NCI-H1694 treated with DMSO at 0.1 percent for 48 hours (cell line): ENCODE measurements around the gene PPP1R9B.
A peak's percentile ranks its signal among the peaks of the same experiment; 100 is the strongest.

ENCODE experiments used
- DNase-seq: peaks from one replicate; lab custom pipeline; 2025; lab: John Stamatoyannopoulos, UW

PPP1R9B gene

GRCh38 chr17:50123649-50124349 is 26.7 kb downstream of the PPP1R9B start:
- DNase-seq, result no peak

DNA sequence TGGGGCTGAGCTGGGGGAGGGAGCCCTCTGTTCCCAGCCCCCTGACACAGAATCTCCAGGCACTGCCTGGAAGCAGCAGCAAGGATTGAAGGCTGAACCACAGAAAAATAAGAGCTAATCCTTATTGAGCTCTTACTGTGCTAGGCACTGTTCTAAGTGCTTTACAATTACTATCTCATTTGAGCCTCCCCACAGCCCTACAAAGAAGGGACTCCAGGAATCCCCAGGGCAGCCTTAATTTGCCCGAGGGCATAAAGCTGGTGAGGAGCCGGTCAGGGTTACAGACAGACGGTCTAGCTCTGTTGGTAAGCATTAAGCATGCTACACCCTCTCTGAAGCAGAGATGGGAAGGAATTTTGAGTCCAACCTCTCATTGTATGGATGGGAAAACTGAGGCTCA is 27.5 kb downstream of the PPP1R9B start:
- DNase-seq, result no peak

DNA sequence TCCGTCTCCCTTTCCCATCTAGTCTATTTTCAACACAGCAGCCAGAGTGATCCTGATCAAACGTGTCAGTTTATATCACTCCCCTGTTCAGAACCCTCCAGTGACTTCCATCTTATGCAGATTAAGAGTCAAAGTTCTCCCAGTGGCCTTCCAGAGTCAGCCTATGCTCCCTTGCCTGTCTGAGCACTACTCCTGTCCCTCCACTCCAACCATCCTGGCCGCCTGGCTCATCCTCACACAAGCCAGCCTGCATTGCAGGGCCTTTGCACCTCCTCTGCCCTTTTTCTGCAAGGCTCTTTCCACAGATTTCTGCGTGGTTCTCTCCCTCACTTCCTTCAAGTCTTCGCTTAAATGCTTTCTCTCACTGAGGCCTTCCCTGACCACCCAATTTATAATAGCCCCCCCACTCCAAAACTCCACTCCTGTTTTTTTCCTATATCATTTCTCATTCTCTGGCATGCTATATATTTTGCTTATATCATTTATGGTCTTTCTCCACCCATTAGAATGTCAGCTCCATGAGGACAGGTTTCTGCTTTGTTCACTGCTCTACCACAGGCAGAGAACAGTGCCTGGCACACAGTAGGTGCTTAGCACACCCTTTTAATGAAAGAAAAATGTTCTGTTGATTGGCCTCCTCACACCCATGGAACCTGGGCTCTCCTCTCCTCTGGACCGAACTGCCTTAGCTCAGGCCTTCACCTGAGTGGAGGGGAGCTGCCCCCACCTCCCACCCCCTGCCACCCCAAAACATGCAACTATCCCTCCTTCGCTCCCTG is 29.8 kb downstream of the PPP1R9B start:
- no peak for DNase-seq

DNA sequence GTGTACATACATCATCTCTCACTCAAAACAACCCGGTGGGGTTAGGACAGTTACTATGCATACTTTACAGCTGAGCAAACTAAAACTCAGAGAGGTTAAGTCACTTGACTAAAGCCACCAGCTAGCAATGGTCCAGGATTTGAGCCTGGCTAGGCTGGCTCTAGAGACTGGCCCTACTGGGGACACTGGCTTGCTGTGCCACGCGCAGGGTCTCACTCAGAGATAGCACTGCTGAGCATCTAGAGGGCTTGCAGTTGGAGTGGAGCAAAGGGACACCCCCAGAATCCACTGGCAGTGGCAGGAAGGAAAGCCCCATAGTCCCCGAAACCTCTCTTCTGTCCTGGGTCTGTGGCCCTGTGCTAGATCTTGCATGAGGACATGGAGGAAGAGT is 31.7 kb downstream of the PPP1R9B start:
- DNase-seq, result no peak

DNA sequence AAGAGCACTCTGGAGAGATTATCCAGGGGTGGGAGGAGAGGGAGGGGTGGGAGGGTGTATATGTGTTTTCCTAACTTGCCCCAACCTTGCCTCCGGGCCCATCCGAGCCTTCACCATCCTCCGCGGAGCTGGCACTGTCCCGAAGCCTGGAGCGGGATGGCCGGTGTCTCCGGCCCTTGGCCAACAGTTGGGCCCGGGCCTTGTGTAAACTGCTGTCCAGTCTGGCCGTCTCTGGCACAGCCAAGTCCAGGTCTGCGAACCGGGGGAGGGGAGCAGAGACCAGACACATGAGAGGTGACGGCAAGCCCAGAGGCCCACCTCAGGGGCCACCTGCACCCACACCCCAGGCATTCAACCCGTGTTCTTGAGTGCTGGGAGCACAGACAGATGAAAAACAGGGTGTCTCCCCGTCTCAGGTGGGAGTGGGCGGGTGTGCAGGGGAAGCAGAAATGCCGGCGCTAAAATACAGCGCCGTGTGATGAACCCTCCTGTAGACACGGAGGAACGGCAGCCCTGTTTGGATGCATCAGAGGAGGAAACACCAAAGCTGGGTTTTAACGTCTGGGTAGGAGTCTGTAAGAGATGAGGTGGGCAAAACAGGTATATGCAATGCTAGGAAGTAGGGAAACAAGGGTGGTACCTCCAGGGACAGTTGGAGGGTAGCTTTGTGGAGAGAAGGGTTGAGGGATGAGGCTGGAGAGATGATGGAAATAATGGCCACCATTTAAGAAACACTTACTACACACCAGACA is 32.2 kb downstream of the PPP1R9B start:
- DNase-seq, result no peak

DNA sequence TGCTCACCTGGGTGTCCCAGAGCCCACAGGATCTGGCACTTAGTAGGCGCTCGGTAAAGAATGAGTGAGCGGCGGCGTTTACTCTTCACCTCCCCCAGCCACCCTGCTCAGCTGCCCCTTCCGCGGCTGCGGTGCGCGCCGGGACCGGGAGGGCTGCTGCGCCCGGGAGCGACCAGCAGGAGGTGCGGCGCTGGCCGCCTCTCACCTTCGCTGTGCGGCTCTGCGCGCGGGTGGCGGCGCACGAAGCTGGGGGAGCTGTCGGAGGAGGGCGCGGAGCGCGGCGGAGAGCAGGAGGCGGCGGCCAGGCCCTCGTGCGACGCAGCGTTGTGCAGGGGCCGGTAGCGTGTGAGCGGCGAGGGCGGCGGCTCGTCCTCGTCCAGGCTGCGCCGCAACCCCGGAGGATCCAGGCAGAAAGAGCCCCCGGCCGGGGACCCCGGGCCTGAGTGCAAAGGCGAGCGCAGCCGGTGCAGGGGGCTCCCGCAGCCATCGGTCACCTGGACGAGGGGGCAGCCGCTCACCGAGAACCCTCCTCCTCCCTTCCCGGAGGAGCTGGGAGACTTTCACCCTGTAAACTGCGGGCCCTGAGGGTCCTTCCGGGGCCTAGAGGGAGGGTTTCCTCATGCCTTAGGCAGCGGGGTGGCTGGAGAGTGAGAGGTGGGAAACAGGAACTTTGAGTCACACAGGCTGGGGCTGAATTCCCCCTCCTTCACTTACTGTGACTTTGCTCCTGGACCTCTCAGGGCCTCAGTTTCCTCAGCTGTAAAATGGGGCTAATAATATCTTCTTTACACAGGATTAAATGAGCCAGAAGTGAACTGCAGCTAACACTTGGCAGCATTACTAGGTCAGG is 33.0 kb downstream of the PPP1R9B start:
- no peak for DNase-seq

DNA sequence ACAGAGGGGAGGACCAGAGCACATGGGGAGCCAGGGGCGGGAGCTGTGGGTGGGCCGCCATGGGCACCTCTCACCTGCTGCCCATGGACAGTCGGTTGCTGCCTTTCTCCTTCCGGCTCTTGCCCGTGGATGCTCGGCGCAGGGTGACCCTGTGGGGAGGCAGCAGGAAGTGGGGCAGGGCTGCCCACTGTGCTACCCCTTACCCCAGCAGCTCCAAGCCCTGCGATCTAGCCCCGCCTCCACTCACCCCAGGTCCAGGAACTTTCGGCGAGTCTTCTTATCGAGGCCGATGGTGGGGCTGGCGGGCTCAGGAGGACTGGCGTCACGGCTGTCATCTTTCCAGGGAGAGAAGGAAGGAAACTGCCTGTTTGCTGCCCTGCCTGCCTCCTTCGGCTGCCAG is 34.7 kb downstream of the PPP1R9B start:
- no peak for DNase-seq

GRCh38 chr17:50114849-50115357 is 35.6 kb downstream of the PPP1R9B start:
- DNase-seq, result peak; percentile 94

DNA sequence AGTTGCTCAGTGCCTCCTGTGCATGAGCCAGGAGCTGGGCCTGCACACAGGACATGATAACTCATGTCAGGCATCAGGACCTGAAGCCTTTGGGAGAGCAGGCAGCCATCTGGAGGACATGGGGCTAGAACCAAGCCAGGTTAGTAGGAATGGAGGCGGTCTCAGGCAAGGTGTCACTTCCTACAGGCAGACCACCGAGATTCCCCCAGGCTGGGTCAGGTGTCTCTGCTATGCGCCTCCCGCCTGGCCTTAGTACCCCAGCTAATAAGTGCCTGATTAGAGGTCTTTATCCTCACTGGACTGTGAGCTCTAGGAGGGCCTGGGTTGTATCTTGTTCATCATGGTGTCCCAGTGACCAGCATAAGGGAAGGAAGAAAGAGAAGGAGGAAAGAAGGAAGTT is 36.1 kb downstream of the PPP1R9B start:
- DNase-seq, result no peak

- no peak for DNase-seq
Measured at GRCh38 chr17:50113624-50114320, 36.7 kb downstream of the PPP1R9B start.

- DNase-seq, result no peak
Measured at GRCh38 chr17:50112694-50113093, 37.8 kb downstream of the PPP1R9B start.

- peak; percentile 80 for DNase-seq
Measured at GRCh38 chr17:50111673-50112655, 38.5 kb downstream of the PPP1R9B start.

- DNase-seq, result no peak
Measured at GRCh38 chr17:50110591-50111349, 39.7 kb downstream of the PPP1R9B start.

GRCh38 chr17:50109785-50110184 is 40.7 kb downstream of the PPP1R9B start:
- no peak for DNase-seq

- DNase-seq, result no peak
Measured at GRCh38 chr17:50109207-50109606, 41.3 kb downstream of the PPP1R9B start.

DNA sequence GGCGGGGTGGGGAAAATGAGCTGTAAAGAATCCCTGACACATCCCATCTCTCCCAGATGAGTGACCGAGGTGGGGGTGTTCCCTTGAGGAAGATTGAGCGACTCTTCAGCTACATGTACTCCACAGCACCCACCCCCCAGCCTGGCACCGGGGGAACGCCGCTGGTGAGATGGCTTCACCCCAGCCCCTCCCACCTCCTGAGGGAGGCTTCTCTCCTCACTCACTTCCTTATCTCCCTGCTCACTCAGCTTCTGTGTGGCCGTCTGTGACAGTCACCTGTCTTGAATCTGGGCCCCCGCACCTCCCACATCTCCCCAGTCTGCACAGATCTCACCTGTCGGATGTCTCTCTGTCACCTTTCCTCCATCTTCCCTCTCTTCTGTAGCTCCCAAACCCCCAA is 41.9 kb downstream of the PPP1R9B start:
- DNase-seq, result no peak

- DNase-seq, result no peak
Measured at GRCh38 chr17:50107790-50108414, 42.6 kb downstream of the PPP1R9B start.

GRCh38 chr17:50106393-50107131 is 43.9 kb downstream of the PPP1R9B start:
- no peak for DNase-seq
